NCI-H1436 (cell line): ENCODE results near the gene COL20A1.
"Not testable (repeated sequence)": the region's sequence is repeated elsewhere in the genome, so short reads cannot be mapped to it uniquely, and the experiment has no call there.

Experiments
- DNase-seq: peaks from one replicate; lab custom pipeline; 2025; lab: John Stamatoyannopoulos, UW

COL20A1 gene

DNA sequence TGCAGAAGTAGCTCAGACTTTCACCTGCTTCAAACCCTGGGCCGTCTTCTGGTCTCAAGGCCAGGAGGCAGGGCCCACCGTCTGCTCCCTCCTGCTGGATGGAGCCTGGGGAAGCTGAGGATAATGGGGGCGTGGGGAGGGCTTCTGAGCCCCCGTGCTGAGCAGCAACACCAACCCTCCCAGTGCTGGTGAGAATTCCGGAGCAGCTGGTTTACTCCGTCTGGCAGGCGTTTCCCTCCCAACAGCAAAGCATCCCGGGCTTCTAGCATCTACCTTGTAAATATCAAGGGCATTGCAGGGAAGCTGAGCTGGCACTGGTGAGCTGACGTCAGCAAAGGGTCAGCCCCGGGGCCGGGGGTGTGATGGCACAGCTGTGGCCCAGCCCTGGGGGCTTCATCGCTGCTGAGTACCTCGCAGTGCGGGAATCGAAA, 85.0 kb downstream of the COL20A1 start:
- DNase-seq: no peak

DNA sequence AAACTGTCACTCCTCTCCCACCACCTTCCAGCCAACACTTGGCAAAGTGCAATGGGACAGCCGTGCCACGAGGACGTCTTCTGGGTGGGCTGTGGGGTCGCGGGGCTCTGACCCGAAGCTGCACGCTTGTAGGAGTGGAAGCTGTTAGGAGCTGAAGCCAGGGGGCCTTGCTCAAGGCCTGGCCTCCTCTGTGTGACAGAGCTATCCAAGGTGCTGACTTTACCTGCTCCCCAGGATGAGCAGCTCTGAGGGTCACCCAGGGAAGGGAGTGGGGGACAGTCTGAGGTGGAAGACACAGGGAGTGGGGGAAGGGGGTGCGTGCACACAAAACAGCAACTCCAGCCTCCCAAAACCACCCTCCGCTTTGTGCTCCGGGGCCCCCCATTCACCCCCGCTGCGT, 85.6 kb downstream of the COL20A1 start:
- no peak for DNase-seq

DNA sequence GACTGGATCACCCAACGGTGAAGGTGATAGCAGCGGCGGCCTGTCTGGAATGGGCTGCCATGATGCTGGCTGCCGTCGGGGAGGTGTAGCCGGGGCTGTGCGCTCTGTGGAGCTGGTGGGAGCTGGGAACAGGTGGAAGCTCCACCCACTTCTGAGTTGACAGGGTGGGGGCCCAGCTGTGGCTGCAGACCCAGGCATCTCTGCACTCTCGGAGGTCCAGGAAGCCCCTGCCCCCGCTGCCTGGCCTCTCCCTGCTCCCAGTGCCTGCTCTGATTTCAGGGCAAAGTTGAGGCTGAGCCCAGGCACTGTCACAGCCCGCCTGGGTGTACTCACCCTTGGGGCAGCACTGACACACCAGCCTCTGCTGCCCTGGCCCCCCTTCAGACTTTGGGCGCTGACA, 86.3 kb downstream of the COL20A1 start:
- DNase-seq: no peak

DNA sequence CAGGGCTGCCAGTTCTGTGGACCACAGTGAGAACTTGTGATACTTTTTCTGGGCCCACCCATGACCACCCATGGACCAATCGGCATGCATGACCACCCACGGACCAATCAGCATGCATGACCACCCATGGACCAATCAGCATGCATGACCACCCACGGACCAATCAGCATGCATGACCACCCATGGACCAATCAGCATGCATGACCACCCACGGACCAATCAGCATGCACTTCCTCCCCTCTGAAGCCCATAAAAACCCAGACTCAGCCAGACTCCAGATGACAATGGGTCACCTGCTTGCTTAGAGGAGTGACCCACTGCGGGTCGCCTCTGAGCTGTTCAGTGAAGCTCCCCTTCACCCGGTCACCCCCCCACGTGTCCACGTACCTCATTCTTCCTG, 86.9 kb downstream of the COL20A1 start:
- DNase-seq: not testable (repeated sequence)

DNA sequence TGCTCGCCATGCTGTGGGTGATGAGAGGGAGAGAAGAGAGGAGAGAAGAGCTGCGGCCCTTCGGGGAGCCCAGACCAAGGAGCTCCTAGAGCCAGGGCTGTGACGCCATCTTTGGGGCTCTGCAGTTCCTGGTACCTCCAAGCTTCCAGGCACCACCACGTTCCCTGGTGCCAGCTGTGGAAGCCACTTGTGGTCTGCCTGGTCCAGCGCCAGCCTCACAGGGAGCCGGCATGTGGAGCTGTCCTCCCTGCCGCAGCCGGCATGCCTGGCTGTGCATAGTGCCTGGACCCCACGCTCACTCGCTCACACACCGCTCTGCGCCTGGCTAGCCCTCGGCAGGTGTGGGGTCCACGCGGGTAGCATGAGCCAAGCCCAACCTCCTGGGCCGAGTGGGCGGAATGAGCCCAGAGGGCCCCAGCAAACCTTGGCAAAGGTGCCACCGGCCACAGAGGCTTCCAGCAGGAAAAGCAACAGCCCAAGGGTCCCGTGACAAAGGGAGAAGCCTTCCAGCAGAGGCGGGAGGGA, 87.4 kb downstream of the COL20A1 start:
- no peak for DNase-seq

DNA sequence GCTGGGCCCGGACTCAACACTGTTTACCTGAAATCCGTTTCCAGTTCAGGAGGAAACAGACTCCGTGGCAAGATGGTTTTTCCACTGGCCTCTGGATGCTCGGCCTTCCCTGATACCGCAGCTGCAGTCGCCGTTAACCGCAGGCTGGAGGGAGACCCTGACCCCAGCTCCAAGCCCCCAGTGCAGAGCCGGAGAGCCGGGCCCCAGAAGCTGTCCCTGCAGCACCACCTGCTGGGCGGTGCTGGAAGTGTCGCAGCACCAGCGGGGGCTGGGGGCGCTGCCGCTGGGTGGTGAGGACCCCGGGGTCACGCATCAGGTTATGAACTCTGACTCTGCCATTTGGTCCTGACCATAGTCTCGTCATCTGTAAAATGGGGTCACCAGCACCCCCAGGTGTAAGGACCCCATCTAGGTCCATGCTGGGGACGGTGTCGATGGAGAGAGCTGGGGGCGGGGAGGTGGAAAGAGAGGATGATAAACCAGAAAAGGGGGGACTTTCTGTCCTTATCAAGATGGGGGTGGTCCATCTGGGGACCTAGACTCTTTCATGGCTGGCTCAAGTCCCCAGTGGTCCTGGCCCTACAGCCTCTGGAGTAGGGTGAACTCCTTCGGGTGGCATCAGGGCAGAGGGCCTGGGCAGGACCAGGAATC, 88.9 kb downstream of the COL20A1 start:
- no peak for DNase-seq

DNA sequence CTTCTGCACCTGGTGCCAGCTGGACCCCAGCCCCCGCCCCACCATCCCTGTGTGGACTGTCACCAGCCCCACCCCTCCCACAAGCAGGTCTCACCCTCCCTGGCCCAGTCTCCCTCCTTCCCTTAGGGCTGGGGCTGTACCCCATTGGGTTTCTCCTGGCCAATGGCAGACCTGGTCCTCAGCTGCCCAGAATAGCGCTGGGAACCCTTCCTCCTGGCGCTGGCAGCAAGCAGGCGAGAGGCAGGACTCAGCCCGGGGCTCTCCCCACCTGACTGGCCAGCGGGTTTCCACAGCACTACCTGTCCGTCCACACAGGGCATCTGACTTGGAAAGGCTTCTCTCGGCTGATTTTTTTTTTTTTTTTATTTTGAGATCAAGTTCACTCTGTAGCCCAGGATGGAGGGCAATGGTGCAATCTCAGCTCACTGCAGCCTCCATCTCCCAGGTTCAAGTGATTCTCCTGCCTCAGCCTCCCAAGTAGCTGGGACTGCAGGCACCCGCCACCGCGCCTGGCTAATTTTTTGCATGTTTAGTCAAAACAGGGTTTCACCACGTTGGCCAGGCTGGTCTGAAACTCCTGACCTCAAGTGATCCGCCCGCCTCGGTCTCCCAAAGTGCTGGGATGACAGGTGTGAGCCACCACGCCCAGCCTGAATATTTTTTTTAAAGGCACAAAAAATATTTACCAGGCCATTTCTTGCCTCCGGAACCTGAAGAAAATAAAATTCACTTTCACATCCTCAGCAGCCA, 89.7 kb downstream of the COL20A1 start:
- DNase-seq: no peak

DNA sequence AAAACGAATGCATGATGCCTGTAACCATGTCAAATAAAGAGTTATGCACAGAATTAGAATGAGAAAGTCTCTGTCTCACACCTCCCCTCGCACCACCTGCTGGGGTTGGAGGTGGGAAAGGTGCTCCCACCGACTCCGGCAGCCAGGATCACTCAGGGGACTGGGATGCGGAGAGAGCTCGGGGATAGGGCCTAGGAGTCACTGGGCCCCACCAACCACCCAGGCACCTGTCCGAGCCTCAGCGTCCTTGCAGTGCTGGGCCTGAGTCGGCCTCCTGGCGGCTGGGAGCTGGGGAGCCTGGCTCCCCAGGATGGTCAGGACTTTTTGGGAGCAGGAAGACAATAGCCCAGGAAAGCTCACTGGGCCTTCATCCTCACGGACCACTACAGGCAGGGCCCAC, 90.6 kb downstream of the COL20A1 start:
- no peak for DNase-seq

DNA sequence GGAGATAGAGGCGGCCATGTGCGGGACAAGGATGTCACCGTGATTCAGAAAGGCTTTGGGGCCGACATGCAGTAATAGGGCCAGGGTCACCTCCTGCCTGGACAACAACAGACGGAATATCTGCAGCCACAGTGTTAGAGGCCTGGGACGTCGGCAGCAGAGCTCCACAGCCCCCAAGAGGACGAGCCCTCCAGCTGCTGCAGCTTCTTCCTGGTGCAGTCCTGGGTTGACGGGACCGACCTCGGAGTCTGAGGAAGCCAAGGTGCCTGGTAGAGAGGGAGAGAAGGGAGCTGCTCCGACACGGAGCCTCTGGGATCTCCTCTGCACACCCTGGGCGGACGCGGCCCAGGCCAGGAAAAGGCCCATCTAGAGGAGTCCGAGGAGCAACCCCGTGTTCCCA, 91.3 kb downstream of the COL20A1 start:
- no peak for DNase-seq
